A549 treated with AZD2906 at 1 μM for 4 hours (cell line): ENCODE data around the gene TNKS2. TPM values are rescaled to one million over a fixed set of nuclear protein-coding genes. Genes with fewer than 3 reads are reported as not detected.

Experiments
- total RNA-seq: library from RNA; stranded (reverse); fragments of 200-300 nt; extraction: Qiagen RNA extraction; gene quantifications from 5 replicates; pipeline ENCODE4 v1.2.3, GENCODE V29; 2022

The TNKS2 gene
- 16.1 to 21.5 TPM (median 20.0 TPM) in 5 replicates for total RNA-seq

DNA sequence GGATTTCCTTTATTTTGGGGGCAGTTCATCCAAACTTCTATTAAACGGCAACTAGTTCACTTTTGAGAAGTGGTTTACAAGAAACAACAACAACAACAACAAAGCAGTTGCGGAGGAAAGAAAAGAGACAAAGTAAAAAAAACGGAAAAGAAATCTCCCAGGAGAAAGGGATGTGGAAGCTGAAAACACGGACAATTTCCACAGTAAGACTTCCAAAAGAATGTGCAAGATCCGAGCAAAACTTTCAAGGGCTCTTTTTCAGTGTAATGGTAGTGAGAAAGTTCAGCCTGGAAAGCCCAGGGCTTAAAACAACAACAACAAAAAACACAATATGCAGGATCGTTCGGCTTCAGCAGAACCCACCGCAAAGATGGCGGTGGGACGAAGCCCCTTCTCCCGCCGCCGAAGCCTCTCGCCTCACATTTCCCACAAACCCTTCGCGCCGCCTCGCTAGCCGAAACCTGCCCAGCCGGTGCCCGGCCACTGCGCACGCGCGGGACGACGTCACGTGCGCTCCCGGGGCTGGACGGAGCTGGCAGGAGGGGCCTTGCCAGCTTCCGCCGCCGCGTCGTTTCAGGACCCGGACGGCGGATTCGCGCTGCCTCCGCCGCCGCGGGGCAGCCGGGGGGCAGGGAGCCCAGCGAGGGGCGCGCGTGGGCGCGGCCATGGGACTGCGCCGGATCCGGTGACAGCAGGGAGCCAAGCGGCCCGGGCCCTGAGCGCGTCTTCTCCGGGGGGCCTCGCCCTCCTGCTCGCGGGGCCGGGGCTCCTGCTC is at the start of gene TNKS2:
Gene TNKS2 (plus strand): TSS at position 553 of the 775 bp plus-strand sequence. CDS start 265 bp downstream, outside the sequence.

DNA sequence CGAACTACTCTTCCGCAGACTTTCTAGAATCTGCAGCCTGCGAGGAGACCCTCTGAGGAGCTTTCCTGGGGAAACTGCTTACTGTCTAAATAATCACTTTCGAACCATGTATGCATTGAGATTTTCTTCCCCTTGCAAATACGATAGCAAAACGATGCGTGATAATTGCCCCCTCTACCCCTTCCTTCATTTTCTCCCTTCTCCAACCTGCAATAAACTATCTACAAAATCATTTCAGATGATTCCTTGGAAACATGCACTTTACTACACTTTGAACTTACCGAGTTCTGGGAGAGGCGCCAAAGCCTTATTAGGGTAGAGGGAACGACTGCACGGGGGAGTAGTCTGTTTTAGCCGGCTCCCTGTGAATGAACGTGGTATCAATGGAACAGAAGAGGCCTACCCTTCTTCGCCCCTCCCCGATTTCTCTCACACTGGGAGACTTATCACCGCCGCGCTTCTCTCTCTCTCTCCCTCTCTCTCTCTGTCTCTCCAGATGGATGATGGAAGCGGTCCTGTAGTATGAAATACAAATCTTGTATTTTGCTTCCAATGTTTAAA is 111.0 kb downstream of the TNKS2 start, which contains the start of gene FGFBP3:
Gene FGFBP3 (minus strand): TSS at position 370 of the 561 bp plus-strand sequence. CDS start 517 bp downstream, outside the sequence.

Other genes with a start within 250 kb of the TNKS2 start
- 19.3 to 25.5 TPM (median 21.7 TPM) in 5 replicates for gene PPP1R3C, start 165.4 kb upstream of the TNKS2 start, total RNA-seq
- gene FGFBP3, start 111.1 kb downstream of the TNKS2 start, total RNA-seq: 2.1 to 2.7 TPM (median 2.6 TPM) in 5 replicates
- 9.6 to 13.4 TPM (median 12.3 TPM) in 5 replicates for gene BTAF1, start 125.3 kb downstream of the TNKS2 start, total RNA-seq